DOHH2 (cell line): Measurements from ENCODE around the gene CPHXL.

ENCODE experiments used
- H3F3A ChIP-seq: fragments of 200-600 bp; sonication (generic), shearing (Covaris generic); 2 replicates; pipeline ENCODE4 v1.6.0; 2016; ENCODE audit warnings: antibody characterized with exemption, mild to moderate bottlenecking; ENCODE audit not compliant: control insufficient read depth, insufficient read depth
- H3K27ac ChIP-seq: fragments of 200-600 bp; sonication (generic); 2 replicates; pipeline ENCODE4 v1.5.1; 2014; ENCODE audit warnings: low read depth, mild to moderate bottlenecking, low read length, moderate library complexity
- H3K27me3 ChIP-seq: fragments of 200-600 bp; sonication (generic); 2 replicates; pipeline ENCODE4 v1.6.1; 2014; ENCODE audit warnings: mild to moderate bottlenecking, low read length, mixed read lengths; ENCODE audit not compliant: control insufficient read depth
- H3K36me3 ChIP-seq: fragments of 200-600 bp; sonication (generic); 2 replicates; pipeline ENCODE4 v1.6.1; 2014; ENCODE audit warnings: mild to moderate bottlenecking, low read length, moderate library complexity, mixed read lengths; ENCODE audit not compliant: control insufficient read depth
- H3K4me1 ChIP-seq: fragments of 200-600 bp; sonication (generic); 2 replicates; pipeline ENCODE4 v1.6.1; 2014; ENCODE audit warnings: mild to moderate bottlenecking, low read length, mixed read lengths; ENCODE audit not compliant: control insufficient read depth
- H3K4me2 ChIP-seq: fragments of 200-600 bp; sonication (generic); 2 replicates; pipeline ENCODE4 v1.6.0; 2014; ENCODE audit warnings: mild to moderate bottlenecking, low read length, moderate library complexity
- H3K4me3 ChIP-seq: fragments of 200-600 bp; sonication (generic); 2 replicates; pipeline ENCODE4 v1.5.1; 2014; ENCODE audit warnings: mild to moderate bottlenecking, low read length, mixed read lengths
- H3K79me2 ChIP-seq: fragments of 200-600 bp; sonication (generic); 2 replicates; pipeline ENCODE4 v1.6.1; 2014; ENCODE audit warnings: mild to moderate bottlenecking, low read length, mixed read lengths; ENCODE audit not compliant: control insufficient read depth
- H3K9me2 ChIP-seq: fragments of 200-600 bp; sonication (generic); replicated peaks from 2 replicates; pipeline ENCODE4 v1.6.1; 2014; ENCODE audit warnings: mild to moderate bottlenecking, low read length, mixed read lengths; ENCODE audit not compliant: control insufficient read depth
- H3K9me3 ChIP-seq: fragments of 200-600 bp; sonication (generic); 2 replicates; pipeline ENCODE4 v1.6.1; 2014; ENCODE audit warnings: antibody characterized with exemption, low read length, mixed read lengths; ENCODE audit not compliant: control insufficient read depth, insufficient read depth
- H4K20me1 ChIP-seq: fragments of 200-600 bp; sonication (generic); 2 replicates; pipeline ENCODE4 v1.6.0; 2014; ENCODE audit warnings: low read depth, mild to moderate bottlenecking, antibody characterized with exemption, low read length, moderate library complexity; ENCODE audit not compliant: control insufficient read depth, insufficient read depth
- EZH2phosphoT487 ChIP-seq: fragments of 200-600 bp; sonication (generic); IDR thresholded peaks from 2 replicates; pipeline ENCODE4 v1.6.1; 2017; ENCODE audit warnings: borderline replicate concordance, mild to moderate bottlenecking, antibody characterized with exemption, low read length, moderate library complexity, mixed read lengths
- TF ChIP-seq, protein P1 (sequence below): fragments of 200-600 bp; sonication (generic); IDR thresholded peaks from one replicate; pipeline ENCODE4 v1.5.1; 2014; ENCODE audit warnings: antibody characterized with exemption, mild to moderate bottlenecking, low read depth, low read length; ENCODE audit not compliant: poor library complexity, severe bottlenecking

CPHXL gene

DNA sequence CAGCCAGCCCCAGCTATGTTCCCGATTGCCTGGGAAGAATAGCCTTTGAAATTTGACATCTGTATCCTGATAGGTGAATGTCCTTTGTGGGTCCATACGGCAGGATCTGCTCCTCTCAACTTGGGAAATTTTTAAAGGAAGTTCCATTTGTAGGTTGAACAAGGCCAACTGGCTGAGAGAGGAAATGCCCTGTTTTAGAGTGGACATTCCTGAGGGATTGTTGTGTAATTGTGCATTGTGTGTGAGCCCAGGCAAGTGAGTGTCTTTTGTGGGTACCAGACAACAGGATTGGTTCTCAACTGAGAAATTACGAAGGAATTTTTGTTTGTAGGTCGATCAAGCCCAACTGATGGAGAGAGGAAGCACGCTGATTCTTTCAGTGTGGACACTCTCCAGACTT is 46.9 kb downstream of the CPHXL start:
- H3F3A ChIP-seq = no peaks in the 10 kb centered on the region
- no peak overlapping the region for H3K4me3 ChIP-seq
- no peaks in the 10 kb centered on the region for H3K27me3 ChIP-seq
- no peaks in the 10 kb centered on the region for H4K20me1 ChIP-seq
- H3K9me2 ChIP-seq = no peaks in the 10 kb centered on the region
- TF ChIP-seq EZH2phosphoT487 = no peak
- TF ChIP-seq, protein P1, sequence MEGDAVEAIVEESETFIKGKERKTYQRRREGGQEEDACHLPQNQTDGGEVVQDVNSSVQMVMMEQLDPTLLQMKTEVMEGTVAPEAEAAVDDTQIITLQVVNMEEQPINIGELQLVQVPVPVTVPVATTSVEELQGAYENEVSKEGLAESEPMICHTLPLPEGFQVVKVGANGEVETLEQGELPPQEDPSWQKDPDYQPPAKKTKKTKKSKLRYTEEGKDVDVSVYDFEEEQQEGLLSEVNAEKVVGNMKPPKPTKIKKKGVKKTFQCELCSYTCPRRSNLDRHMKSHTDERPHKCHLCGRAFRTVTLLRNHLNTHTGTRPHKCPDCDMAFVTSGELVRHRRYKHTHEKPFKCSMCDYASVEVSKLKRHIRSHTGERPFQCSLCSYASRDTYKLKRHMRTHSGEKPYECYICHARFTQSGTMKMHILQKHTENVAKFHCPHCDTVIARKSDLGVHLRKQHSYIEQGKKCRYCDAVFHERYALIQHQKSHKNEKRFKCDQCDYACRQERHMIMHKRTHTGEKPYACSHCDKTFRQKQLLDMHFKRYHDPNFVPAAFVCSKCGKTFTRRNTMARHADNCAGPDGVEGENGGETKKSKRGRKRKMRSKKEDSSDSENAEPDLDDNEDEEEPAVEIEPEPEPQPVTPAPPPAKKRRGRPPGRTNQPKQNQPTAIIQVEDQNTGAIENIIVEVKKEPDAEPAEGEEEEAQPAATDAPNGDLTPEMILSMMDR = no peak
- no peak overlapping the region for H3K27ac ChIP-seq
- H3K4me1 ChIP-seq = no peaks in the 10 kb centered on the region
- H3K79me2 ChIP-seq = no peaks in the 10 kb centered on the region
- no peak overlapping the region for H3K4me2 ChIP-seq
- no peaks in the 10 kb centered on the region for H3K9me3 ChIP-seq
- H3K36me3 ChIP-seq = no peaks in the 10 kb centered on the region

DNA sequence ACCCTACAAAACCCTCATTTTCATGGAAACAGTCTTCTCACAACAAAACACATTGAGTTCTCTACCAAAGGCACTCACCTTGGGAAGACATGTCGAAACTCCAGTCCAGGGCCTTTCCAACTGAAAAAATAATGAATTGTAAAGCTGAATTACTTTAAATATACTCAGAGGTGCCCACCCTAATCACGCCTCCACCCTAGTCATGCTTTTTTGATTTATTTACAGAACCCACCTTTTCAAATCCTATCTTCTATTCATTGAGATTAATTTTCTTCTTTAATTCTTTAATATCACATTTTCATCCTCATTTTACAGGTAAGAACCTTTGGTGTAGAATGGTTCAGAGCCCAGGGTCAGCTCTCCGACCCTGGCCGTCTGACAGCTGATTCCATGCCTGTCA is 49.4 kb downstream of the CPHXL start, which contains the start of gene CPHXL2:
Gene CPHXL2, minus strand, starts transcription at position 101 of the 400 bp plus-strand sequence. Its CDS starts 10 bp downstream, at position 91.
- TF ChIP-seq, protein P1 = no peak
- no peak for TF ChIP-seq EZH2phosphoT487
- Histone ChIP-seq H3K79me2 (no peaks in the 10 kb centered on the region), H3K9me2 (no peaks in the 10 kb centered on the region), H3K4me2 (no peak within 1 kb of the TSS), H4K20me1 (no peaks in the 10 kb centered on the region), H3K4me3 (no peak within 1 kb of the TSS), H3K4me1 (no peaks in the 10 kb centered on the region), H3K27me3 (no peaks in the 10 kb centered on the region), H3K27ac (no peak within 1 kb of the TSS), H3K9me3 (no peaks in the 10 kb centered on the region), H3F3A (no peaks in the 10 kb centered on the region), H3K36me3 (no peaks in the 10 kb centered on the region)

DNA sequence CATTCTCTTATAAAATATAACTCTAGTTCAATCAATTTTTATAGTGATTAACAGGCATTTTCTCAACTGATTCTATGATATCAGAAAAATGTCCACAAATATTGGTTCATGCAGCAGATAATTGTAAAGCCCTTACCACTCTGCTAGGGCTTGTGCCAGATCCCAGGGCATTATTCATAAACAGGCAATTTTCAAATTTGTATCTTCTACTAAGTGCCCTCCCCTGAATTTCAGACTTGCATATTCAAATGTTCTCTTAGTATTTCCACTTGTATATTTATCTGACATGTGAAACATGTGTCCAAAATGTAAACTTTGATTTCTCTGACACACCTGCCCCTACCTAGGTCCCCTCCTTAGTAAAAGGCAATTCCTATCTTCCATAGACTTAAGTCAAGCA is 58.8 kb downstream of the CPHXL start:
- H3F3A ChIP-seq = 0 out of 2 replicates have a peak, but pooled peaks cover 2% of the 10 kb centered on the region
- H3K27me3 ChIP-seq = no peaks in the 10 kb centered on the region
- H4K20me1 ChIP-seq = no peaks in the 10 kb centered on the region

More for the DNA sequence above, 58.8 kb downstream of the CPHXL start:
- Histone ChIP-seq H3K79me2 (no peaks in the 10 kb centered on the region), H3K36me3 (no peaks in the 10 kb centered on the region), H3K27ac (no peak overlapping the region), H3K4me3 (no peak overlapping the region), H3K9me2 (no peaks in the 10 kb centered on the region), H3K4me2 (no peak overlapping the region), H3K4me1 (no peaks in the 10 kb centered on the region), H3K9me3 (no peaks in the 10 kb centered on the region)
- TF ChIP-seq EZH2phosphoT487 = no peak
- TF ChIP-seq, protein P1 = no peak
